DND-41 (cell line): Measurements from ENCODE around the gene B3GLCT.

Experiments used
- ATAC-seq: fragments of 200-7000 bp; cut with Tn5 transposase; 3 replicates; pipeline ENCODE4 v1.9.1; 2021; ENCODE audit warnings: low read depth; ENCODE audit not compliant: insufficient read depth
- DNase-seq: peaks from one replicate; pipeline ENCODE4 v3.0.0-alpha.2; 2020
- H2AFZ ChIP-seq: 2 replicates; pipeline ENCODE4 v1.6.0; 2012; ENCODE audit warnings: low read depth, low read length
- H3K27ac ChIP-seq: 2 replicates; pipeline ENCODE4 v1.5.1; 2012; ENCODE audit warnings: low read length, inconsistent platforms
- H3K27me3 ChIP-seq: fragments of 200-600 bp; sonication (generic); 2 replicates; pipeline ENCODE4 v1.6.0; 2012; ENCODE audit warnings: low read length, mild to moderate bottlenecking, inconsistent platforms; ENCODE audit not compliant: insufficient read depth, poor library complexity
- H3K36me3 ChIP-seq: 2 replicates; pipeline ENCODE4 v1.5.1; 2012; ENCODE audit warnings: low read length, inconsistent platforms; ENCODE audit not compliant: insufficient read depth
- H3K4me1 ChIP-seq: 2 replicates; pipeline ENCODE4 v1.5.1; 2012; ENCODE audit warnings: mild to moderate bottlenecking, low read length; ENCODE audit not compliant: insufficient read depth
- H3K4me2 ChIP-seq: 2 replicates; pipeline ENCODE4 v1.6.0; 2012; ENCODE audit warnings: mild to moderate bottlenecking, moderate library complexity, low read length, inconsistent platforms; ENCODE audit not compliant: insufficient read depth
- H3K4me3 ChIP-seq, 2 experiments: fragments of 200-600 bp in 1 of 2; shearing (Covaris generic) in 1 of 2; 2 replicates each; pipeline ENCODE4 v1.5.1; 2012 to 2016; ENCODE audit warnings: inconsistent platforms in 2 of 2, low read length in 2 of 2, mild to moderate bottlenecking in 2 of 2, low read depth in 1 of 2, moderate library complexity in 1 of 2
- H3K79me2 ChIP-seq: 2 replicates; pipeline ENCODE4 v1.6.0; 2012; ENCODE audit warnings: low read length, inconsistent platforms; ENCODE audit not compliant: insufficient read depth
- H3K9ac ChIP-seq: 2 replicates; pipeline ENCODE4 v1.6.0; 2012; ENCODE audit warnings: low read depth, mild to moderate bottlenecking, inconsistent platforms, low read length, moderate library complexity
- H3K9me3 ChIP-seq: 2 replicates; pipeline ENCODE4 v1.5.1; 2012; ENCODE audit warnings: low read length, moderate library complexity, mild to moderate bottlenecking, inconsistent platforms; ENCODE audit not compliant: insufficient read depth, severe bottlenecking
- H4K20me1 ChIP-seq: 2 replicates; pipeline ENCODE4 v1.6.0; 2012; ENCODE audit warnings: low read length; ENCODE audit not compliant: insufficient read depth
- CTCF ChIP-seq: IDR thresholded peaks from 2 replicates; pipeline ENCODE4 v1.5.1; 2012; ENCODE audit warnings: borderline replicate concordance, low read length, moderate library complexity, mild to moderate bottlenecking; ENCODE audit not compliant: poor library complexity, severe bottlenecking; ENCODE audit errors: extremely low read depth
- EZH2 ChIP-seq: IDR thresholded peaks from 3 replicates; pipeline ENCODE4 v1.6.1; 2012; ENCODE audit warnings: borderline replicate concordance, low read depth, mild to moderate bottlenecking, moderate library complexity, low read length, inconsistent platforms; ENCODE audit not compliant: severe bottlenecking

The B3GLCT gene

DNA sequence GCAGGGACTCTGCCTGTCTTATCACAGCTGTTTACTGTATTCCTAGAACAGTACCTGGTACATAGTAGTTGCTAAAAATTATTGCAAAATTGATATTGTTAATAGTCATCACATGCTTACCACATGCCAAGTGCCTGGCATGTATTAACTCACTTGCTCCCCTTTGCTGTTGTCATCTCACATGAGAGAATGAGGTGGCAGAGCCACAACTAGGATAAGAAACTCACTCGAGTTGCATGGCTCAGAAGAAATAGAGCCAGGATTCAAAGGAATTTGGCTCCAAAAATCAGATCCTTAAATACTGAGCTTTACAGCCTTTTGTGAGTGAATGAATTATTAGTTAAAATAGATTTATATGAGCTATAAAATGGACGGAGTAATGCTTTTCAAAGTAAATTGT, 42.6 kb downstream of the B3GLCT start:
- no peaks in the 10 kb centered on the region for H3K36me3 ChIP-seq
- H3K4me1 ChIP-seq, result no peaks in the 10 kb centered on the region
- no peaks in the 10 kb centered on the region for H3K9me3 ChIP-seq
- DNase-seq, result no peak
- no peak overlapping the region for H2AFZ ChIP-seq
- no peaks in the 10 kb centered on the region for H3K79me2 ChIP-seq
- no peak overlapping the region for H3K4me2 ChIP-seq
- no peaks in the 10 kb centered on the region for H4K20me1 ChIP-seq
- H3K9ac ChIP-seq, result no peak overlapping the region
- H3K4me3 ChIP-seq, result no peak overlapping the region
- no peak for ATAC-seq
- no peak for TF ChIP-seq CTCF
- TF ChIP-seq EZH2, result no peak
- no peak overlapping the region for H3K27ac ChIP-seq
- no peaks in the 10 kb centered on the region for H3K27me3 ChIP-seq

- Histone ChIP-seq H2AFZ (no peak overlapping the region), H4K20me1 (no peaks in the 10 kb centered on the region), H3K4me3 (no peak overlapping the region), H3K27ac (no peak overlapping the region), H3K36me3 (peaks cover 2% of the 10 kb centered on the region; the same call in 1 of the 2 replicates), H3K9me3 (no peaks in the 10 kb centered on the region), H3K4me2 (no peak overlapping the region), H3K4me1 (no peaks in the 10 kb centered on the region), H3K9ac (no peak overlapping the region), H3K27me3 (no peaks in the 10 kb centered on the region), H3K79me2 (no peaks in the 10 kb centered on the region)
- DNase-seq (no peak), ATAC-seq (no peak)
- TF ChIP-seq EZH2, result no peak
- no peak for TF ChIP-seq CTCF
These were observed 43.1 kb downstream of the B3GLCT start for GRCh38 chr13:31242916-31243315.

- Histone ChIP-seq H3K36me3 (peaks cover 8% of the 10 kb centered on the region; the same call in 1 of the 2 replicates), H3K9ac (no peak overlapping the region), H4K20me1 (no peaks in the 10 kb centered on the region), H3K9me3 (no peaks in the 10 kb centered on the region), H3K4me1 (no peaks in the 10 kb centered on the region), H3K27ac (no peak overlapping the region), H3K4me2 (no peak overlapping the region), H3K27me3 (no peaks in the 10 kb centered on the region), H3K79me2 (no peaks in the 10 kb centered on the region), H2AFZ (no peak overlapping the region), H3K4me3 (no peak overlapping the region)
- ATAC-seq, result no peak
- no peak for DNase-seq
- TF ChIP-seq CTCF (no peak), EZH2 (no peak)
These were observed 46.0 kb downstream of the B3GLCT start for GRCh38 chr13:31245598-31246373.

- no peak overlapping the region for H3K9ac ChIP-seq
- H3K4me3 ChIP-seq, result no peak overlapping the region
- no peak overlapping the region for H2AFZ ChIP-seq
- ATAC-seq (no peak), DNase-seq (no peak)
- H3K36me3 ChIP-seq, result peaks cover 11% of the 10 kb centered on the region; the same call in 1 of the 2 replicates
- TF ChIP-seq CTCF (no peak), EZH2 (no peak)
- no peak overlapping the region for H3K4me2 ChIP-seq
- no peaks in the 10 kb centered on the region for H3K4me1 ChIP-seq
- no peaks in the 10 kb centered on the region for H3K27me3 ChIP-seq
- no peaks in the 10 kb centered on the region for H3K79me2 ChIP-seq
- H3K9me3 ChIP-seq, result no peaks in the 10 kb centered on the region
- H4K20me1 ChIP-seq, result no peaks in the 10 kb centered on the region
- H3K27ac ChIP-seq, result no peak overlapping the region
These were observed 47.1 kb downstream of the B3GLCT start for GRCh38 chr13:31246918-31247317.
